Adipose tissue (tissue), 3 donors: Measurements from ENCODE around the gene WDR74. TPM values are rescaled to one million over a fixed set of nuclear protein-coding genes. Genes with fewer than 3 reads are reported as not detected.
A peak's percentile ranks its signal among the peaks of the same experiment; 100 is the strongest.

Experiments used
- H3K27ac ChIP-seq: one replicate; pipeline ENCODE4 v1.5.1; 2013; ENCODE audit warnings: low read depth, low read length
- WGBS, 3 donors: extraction: QIAGEN DNeasy Blood & Tissue Kit; methylation state at CpG; one replicate each; pipeline ENCODE4 v1.1.7; 2013; 5-methylcytosine and 5-hydroxymethylcytosine counted together
- polyA plus RNA-seq, 3 donors: library from polyadenylated mRNA; stranded (reverse); fragments of 200-250 nt; gene quantifications; one replicate each; pipeline ENCODE4 v1.2.3, GENCODE V29; 2013
- donor health status: healthy with polysubstance abuse.
- donor health status: Bipolar disorder and iron deficiency.
- donor health status: healthy.

WDR74 gene
- 10 to 100 TPM; 21.3 to 52.5 (median 37.5) TPM for polyA plus RNA-seq

- peak within 1 kb of the TSS; percentile 77 for H3K27ac ChIP-seq
- WGBS, 3 donors, result 0 to 1% (median 1%) methylated on average over 52 to 62 of the region's 62 CpGs
Measured at GRCh38 chr11:62839050-62839945, at the start of gene WDR74. Gene WDR74, minus strand, starts transcription at chr11:62839590. Its CDS starts 20 bp downstream, at chr11:62839570.

- no peak overlapping the region for H3K27ac ChIP-seq
- 61 to 70% (median 67%) methylated on average over 2 of the region's 2 CpGs for WGBS, 3 donors
Measured at GRCh38 chr11:62889126-62889483, 49.7 kb upstream of the WDR74 start.

- WGBS, 3 donors, result 89 to 93% (median 91%) methylated on average over 14 of the region's 14 CpGs
- no peak overlapping the region for H3K27ac ChIP-seq
Measured at GRCh38 chr11:62888406-62888805, 49.0 kb upstream of the WDR74 start.

- WGBS, 3 donors, result 80 to 91% (median 90%) methylated on average over 11 of the region's 11 CpGs
Measured at GRCh38 chr11:62885137-62885750, 45.9 kb upstream of the WDR74 start.

GRCh38 chr11:62883673-62884072 is 44.3 kb upstream of the WDR74 start:
- 80 to 92% (median 82%) methylated on average over 3 of the region's 3 CpGs for WGBS, 3 donors

More at GRCh38 chr11:62885137-62885750, 45.9 kb upstream of the WDR74 start:
- no peak overlapping the region for H3K27ac ChIP-seq

GRCh38 chr11:62882788-62883501 is 43.6 kb upstream of the WDR74 start:
- WGBS, 3 donors, result 51 to 58% (median 58%) methylated on average over 5 of the region's 5 CpGs

More at GRCh38 chr11:62883673-62884072, 44.3 kb upstream of the WDR74 start:
- no peak overlapping the region for H3K27ac ChIP-seq

GRCh38 chr11:62882431-62882749 is 43.0 kb upstream of the WDR74 start:
- 25 to 52% (median 44%) methylated on average over 6 of the region's 6 CpGs for WGBS, 3 donors

More at GRCh38 chr11:62882788-62883501, 43.6 kb upstream of the WDR74 start:
- H3K27ac ChIP-seq, result no peak overlapping the region

GRCh38 chr11:62881579-62882430 is 42.4 kb upstream of the WDR74 start:
- 2 to 7% (median 5%) methylated on average over 20 to 21 of the region's 21 CpGs for WGBS, 3 donors
- H3K27ac ChIP-seq, result peak overlapping the region; percentile 79

More at GRCh38 chr11:62882431-62882749, 43.0 kb upstream of the WDR74 start:
- no peak overlapping the region for H3K27ac ChIP-seq

GRCh38 chr11:62880803-62881578 is 41.6 kb upstream of the WDR74 start, which contains the start of gene SLC3A2:
Gene SLC3A2, plus strand, starts transcription at chr11:62880896. Its CDS starts 128 bp downstream, at chr11:62881024.
- WGBS, 3 donors, result 0% methylated on average over 55 to 69 of the region's 69 CpGs
- peak within 1 kb of the TSS; percentile 79 for H3K27ac ChIP-seq

- WGBS, 3 donors, result 0 to 1% (median 0%) methylated on average over 15 to 16 of the region's 16 CpGs
- H3K27ac ChIP-seq, result peak overlapping the region; percentile 79
Measured at GRCh38 chr11:62880231-62880802, 40.9 kb upstream of the WDR74 start.

- peak overlapping the region; percentile 19 for H3K27ac ChIP-seq
- WGBS, 3 donors, result 39 to 58% (median 51%) methylated on average over 7 of the region's 7 CpGs
Measured at GRCh38 chr11:62879235-62879978, 40.0 kb upstream of the WDR74 start.

- no peak overlapping the region for H3K27ac ChIP-seq
- WGBS, 3 donors, result 30 to 92% (median 90%) methylated on average over 6 of the region's 6 CpGs
Measured at GRCh38 chr11:62876712-62877111, 37.3 kb upstream of the WDR74 start.

GRCh38 chr11:62875698-62876478 is 36.5 kb upstream of the WDR74 start:
- H3K27ac ChIP-seq, result no peak overlapping the region
- 61 to 93% (median 90%) methylated on average over 7 of the region's 7 CpGs for WGBS, 3 donors

- no peak overlapping the region for H3K27ac ChIP-seq
- WGBS, 3 donors, result 95 to 96% (median 95%) methylated on average over 7 of the region's 7 CpGs
Measured at GRCh38 chr11:62874851-62875250, 35.5 kb upstream of the WDR74 start.

- H3K27ac ChIP-seq, result no peak overlapping the region
- 68 to 79% (median 76%) methylated on average over 6 of the region's 6 CpGs for WGBS, 3 donors
Measured at GRCh38 chr11:62865635-62866034, 26.2 kb upstream of the WDR74 start.
